Ecto neural progenitor cell (in vitro differentiated cells): ENCODE results near the gene SLCO1B1.

Source experiments
- DNase-seq: peaks from one replicate; pipeline ENCODE4 v3.0.0-alpha.2; 2018; ENCODE audit warnings: low spot score

Gene SLCO1B1

DNA sequence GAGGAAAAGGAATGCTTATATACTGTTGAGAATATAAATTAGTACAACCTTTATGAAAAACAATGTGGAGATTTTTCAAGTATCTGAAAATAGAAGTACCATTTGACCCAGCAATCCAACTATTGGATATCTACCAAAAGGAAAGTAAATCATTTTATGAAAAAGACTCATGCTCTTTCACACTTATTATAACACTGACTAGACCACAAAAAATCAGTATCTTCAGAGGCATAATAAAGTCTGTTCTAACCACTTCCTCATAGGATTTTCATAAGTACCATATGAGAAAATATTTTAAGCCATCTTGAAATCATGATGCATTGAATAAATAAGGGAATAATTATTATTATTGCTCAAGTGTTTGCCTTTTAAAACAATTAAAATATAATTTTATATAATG, 90.8 kb downstream of the SLCO1B1 start:
- DNase-seq, result no peak

DNA sequence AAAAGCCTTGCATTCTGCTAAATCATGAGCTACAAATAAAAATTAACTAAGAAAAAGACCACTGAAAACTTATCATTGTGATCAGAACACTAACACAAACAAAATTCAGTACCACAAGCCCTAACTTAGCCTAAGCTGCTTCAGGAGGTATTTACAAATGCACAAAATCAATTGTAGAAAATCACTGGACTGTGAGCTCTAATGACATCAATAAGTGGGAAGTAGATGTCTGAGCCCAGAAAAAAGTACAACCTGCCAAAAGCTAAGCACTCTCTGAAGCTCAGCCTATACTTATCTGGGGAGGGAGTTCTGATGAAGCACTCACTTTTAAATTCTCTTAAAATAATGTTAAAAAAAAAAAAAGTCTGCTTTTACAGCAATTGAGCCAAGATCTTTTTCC, 92.9 kb downstream of the SLCO1B1 start:
- no peak for DNase-seq

DNA sequence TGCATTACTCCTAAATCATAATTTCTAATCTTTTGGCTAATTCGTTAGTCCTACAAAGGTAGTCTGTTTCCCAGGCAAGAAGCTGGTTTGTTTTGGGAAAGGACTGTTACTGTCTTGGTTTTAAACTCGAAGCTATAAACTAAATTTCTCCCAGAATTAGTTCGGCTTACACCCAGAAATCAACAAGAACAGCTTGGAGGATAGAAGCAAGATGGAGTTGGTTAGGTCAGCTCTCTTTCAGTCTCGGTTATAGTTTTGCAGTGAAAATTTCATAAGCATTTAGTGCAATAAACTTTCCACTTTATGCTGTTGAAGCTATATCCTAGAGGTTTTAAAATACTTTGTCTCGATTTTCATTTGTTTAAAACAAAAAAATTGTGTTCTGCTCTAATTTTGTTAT, 103.4 kb downstream of the SLCO1B1 start:
- no peak for DNase-seq

DNA sequence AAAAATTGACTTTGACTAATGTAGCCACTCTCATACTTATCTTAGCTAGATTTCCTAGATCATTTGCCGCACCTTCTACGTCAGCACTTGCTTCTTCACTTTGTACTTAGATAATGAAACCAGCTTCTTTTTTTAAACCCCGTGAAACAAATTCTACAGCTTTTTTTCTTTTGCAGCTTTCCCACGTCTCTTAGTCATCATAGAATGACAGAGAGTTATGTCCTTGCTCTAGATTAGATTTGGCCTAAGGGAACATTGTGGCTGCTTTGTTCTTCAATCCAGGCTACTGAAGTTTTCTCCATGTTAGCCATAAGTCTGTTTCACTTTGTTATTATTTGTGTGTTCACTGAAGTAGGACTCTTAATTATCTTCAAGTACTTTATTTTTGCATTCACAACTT, 108.9 kb downstream of the SLCO1B1 start:
- DNase-seq, result no peak

DNA sequence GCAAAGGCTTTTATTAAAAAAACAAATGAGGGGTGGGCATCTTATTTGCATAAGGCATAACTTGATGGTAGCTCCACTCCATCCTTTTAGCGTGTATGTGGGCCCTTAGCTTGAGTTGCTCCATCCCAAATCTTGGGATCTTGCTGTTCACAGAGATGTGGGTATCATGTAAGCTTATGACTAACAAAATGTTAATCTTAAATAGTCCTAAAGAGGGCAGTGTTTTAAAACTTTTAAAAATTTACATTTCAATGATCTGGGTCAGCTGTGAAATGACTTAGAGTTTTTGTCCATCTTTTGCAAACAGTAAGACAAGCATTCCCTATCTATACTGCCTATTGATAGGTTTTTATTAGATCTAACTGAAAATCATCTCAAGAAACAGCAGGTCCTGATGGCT, 117.7 kb downstream of the SLCO1B1 start:
- no peak for DNase-seq

DNA sequence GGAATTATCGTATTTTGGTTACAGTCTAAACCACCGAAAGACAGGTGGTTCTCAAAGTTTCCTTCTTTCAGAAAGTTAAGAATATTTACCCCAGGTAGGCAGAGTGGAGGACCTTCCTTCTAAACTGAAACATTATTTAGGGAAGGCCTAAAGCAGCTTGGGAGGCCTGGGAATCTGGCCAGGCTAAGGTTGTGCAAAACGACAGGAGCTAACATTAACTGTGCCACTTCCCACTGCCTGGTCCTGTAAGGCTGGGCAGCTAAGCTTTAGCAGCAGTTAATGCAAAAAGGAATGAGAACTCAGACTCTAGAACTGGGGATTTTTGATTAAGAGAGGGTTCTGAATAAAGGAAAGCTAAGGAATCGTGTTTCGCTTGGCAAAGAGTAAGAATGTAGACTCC, 121.1 kb downstream of the SLCO1B1 start:
- DNase-seq, result no peak

DNA sequence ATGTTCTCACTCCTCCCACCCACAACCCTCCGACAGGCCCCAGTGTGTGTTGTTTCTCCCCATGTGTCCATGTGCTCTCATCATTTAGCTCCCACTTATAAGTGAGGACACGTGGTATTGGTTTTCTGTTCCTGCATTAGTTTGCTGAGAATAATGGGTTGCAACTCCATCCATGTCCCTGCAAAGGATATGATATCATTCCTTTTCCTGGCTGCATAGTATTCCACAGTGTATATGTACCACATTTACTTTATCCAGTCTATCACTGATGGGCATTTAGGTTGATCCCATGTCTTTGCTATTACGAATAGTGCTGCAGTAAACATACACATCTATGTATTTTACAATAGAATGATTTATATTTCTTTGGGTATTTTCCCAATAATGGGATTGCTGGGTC, 126.2 kb downstream of the SLCO1B1 start:
- DNase-seq, result no peak

DNA sequence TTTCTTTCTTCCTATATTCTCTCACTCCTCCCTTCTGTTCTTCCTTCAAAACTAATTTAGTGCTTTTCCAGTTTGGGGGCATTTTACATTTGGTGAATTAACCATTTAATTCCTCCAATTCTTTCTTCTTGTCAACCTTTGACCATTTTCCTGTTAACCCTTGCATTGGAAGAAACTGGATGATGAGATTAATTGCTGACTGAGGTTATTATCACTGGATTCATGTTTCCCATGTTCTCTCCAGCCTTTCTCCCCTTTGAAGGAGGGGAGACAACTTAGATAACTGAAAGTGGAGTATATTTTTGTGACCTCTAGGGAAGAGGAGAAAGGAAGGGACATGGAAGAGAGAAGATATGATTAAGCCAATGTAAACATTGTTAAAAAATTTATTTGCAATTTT, 133.2 kb downstream of the SLCO1B1 start:
- no peak for DNase-seq

DNA sequence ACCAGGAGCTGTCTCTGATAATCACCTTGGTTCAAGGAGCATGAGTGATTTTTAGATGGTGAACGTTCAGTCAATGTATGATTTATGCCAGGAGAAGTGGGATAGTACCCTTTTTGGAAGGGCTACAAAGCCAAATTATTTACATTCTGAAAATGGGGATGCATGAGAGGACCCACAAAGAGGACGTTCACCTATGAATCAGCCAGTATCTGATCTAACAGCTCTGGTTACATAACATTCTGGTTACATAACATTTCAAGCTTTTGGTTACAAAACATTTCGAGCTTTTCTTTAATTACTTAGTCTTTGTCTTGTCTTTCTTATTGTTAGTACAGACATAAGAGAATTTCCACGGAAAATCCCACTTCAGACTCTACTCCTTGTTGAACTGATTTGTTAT, 134.9 kb downstream of the SLCO1B1 start:
- no peak for DNase-seq

DNA sequence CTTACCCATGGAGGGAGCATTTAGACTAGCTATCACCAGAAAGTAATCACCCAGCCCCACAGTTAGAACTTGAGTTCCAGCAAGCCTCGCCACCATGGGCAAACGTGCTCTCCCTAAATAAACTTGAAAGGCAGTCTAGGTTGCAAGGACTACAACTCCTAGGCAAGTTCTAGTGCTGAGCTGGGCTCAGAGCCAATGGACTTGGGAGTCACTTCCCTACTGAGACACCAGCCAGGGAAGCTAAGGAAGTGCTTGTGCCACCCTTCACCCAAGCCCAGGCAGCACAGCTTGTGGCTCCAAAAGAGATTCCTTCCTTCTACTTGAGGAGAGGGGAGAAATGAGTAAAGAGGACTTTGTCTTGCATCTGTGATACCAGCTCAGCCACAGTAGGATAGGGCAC, 145.8 kb downstream of the SLCO1B1 start:
- DNase-seq, result no peak
